Middle frontal gyrus (tissue), 1 donor: ENCODE results near the gene IL4.

Source experiments
- DNase-seq: peaks from one replicate; pipeline ENCODE4 v3.0.0-alpha.2; 2015; ENCODE audit warnings: low spot score; ENCODE audit errors: extremely low spot score

IL4 gene

DNA sequence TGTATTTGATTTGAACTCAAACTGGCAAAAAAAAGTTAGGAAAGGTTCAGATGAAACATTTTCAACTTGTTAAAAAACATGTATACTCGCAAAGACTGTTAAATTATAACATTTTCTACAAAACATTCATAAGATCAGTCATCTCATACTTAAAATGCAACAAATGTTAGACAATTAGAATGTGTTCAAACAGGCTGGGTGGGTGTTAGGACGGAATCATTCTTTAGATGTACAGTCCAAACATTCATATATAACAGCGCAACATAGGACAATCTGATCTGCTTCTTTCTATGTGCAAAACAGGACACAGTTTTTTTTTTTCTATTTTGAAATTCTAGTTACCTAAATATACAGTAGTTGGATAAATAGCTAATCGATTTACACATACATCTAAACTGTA lies 22.2 kb downstream of the IL4 start:
- DNase-seq, result no peak

DNA sequence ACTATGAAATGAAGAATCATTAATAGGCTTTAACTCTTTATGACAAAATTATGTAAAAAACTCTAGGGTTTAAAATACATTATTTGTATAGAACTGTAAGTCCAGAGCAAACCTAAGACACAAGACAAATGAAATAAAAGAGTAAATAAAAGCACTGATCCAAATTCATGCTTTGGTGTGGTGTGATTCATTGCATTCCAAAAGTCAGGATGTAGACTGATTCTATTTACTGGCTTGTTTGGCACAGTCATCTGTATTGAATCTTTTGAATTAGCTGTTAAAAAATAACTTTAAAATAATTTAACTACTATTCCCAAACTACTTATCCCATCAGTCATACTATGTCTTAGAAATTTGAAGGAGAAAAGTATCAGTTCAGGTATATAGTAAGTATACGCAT lies 31.1 kb downstream of the IL4 start:
- DNase-seq, result no peak

DNA sequence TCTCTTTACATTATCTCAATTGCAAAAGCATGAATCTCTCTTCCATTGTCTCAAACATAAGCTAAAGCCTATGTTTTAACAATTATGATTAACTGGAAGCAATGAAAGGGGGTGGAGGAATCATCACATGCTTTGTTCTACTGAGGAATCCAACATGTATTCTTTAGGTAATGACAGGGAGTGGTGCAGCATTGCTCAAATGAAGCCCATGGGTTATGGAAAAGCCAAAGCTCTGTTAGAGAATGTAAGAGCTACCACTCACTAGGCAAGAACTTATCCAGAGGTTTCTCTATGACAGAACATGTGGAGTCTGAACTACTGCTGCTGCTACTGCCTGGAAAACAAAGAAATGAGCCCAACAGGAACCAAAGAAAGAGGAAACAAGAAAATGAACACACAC lies 34.9 kb downstream of the IL4 start:
- DNase-seq, result no peak

GRCh38 chr5:132714456-132715307 lies 40.9 kb downstream of the IL4 start:
- DNase-seq, result no peak

DNA sequence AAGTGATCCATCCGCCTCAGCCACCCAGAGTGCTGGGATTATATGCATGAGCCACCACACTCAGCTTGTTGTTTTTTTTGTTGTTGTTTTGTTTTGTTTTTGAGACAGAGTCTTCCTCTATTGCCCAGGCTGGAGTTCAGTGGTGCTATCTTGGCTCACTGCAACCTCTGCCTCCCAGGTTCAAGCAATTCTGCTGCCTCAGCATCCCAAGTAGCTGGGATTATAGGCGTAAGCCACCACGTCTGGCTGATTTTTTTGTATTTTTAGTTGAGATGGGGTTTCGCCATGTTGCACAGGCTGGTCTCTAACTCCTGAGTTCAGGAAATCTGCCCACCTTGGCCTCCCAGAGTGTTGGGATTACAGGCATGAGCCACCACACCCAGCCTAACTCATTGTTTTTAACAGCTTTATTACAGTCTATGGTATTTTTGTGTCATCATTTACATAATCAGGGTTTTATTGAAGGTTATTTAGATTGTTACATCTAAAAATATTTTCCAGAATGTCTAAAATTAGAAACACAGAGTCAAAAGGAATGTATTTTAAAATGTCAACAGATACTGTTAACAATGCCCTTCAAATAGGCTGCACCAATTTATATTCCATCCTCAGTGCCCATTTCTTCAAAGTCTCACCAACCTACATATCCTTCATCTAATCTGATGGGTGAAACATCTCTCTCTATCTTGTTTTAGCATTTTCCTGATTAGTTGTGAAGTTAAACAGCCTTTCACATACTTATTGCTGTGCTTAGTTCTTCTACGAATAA lies 44.9 kb downstream of the IL4 start:
- DNase-seq, result no peak

DNA sequence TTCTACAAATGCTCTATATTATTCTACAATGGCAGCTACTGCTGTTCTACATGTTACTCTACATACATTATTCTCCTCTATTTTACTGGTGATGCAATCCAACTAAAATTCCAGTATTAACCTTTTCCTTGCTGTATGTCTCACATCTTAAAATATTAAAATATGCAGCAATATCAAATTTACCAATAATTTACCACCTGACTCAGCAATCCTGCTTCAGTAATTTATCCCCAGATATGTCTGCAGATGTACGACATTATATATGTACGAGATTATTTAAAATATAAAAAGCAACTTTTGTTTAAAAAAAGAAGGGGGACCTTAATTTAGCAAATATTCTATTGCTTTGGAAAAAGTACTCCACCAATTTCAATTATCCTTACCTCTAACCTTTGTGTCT lies 52.0 kb downstream of the IL4 start:
- no peak for DNase-seq

DNA sequence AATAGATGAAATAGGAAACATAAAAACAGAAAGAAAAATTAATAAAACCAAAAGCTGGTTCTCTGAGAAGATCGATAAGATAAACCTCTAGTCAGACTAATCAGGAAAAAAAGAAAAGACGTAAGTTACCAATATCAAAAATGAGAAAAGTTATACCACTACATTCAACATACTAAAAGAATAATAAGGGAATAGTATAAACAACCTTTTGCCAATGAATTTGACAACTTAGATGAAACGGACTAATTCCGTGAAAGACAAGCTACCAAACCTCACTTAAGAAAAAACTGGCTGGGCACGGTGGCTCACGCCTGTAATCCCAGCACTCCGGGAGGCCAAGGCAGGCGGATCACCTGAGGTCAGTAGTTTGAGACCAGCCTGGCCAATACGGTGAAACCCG lies 56.1 kb downstream of the IL4 start:
- no peak for DNase-seq
